Activated CD4-positive, alpha-beta T cell treated with anti-CD3 and anti-CD28 coated beads, Interleukin-10, Interleukin-2, amounts not matched to agents 100 ng/mL and 50 ng/mL, durations not matched to agents 16 hours and 8 hours (primary cell): ENCODE results near the gene IFT52.
A peak's percentile ranks its signal among the peaks of the same experiment; 100 is the strongest.
"Not testable (repeated sequence)": the region's sequence is repeated elsewhere in the genome, so short reads cannot be mapped to it uniquely, and the experiment has no call there.

Experiments used
- DNase-seq: peaks from one replicate; pipeline ENCODE4 v3.0.0-alpha.2; 2020

IFT52 gene

DNA sequence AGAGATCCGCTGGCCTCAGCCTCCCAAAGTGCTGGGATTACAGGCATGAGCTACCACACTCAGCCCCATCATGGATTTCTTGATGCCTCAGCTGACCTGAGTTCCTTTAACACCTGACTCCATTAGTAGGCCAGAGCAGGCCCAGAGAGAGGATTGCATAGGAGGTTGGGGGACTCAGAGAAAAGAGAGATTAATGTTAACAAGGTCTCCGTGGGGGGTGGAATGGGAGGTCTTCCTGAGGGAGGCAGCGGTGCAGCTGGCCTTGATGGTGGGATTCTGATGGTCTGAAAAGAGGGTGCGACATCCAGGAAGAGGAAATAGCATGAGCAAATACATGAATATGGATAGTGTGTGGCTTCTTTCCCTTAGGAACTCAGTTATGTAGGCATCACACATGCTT is 22.0 kb upstream of the IFT52 start:
- DNase-seq, result no peak

DNA sequence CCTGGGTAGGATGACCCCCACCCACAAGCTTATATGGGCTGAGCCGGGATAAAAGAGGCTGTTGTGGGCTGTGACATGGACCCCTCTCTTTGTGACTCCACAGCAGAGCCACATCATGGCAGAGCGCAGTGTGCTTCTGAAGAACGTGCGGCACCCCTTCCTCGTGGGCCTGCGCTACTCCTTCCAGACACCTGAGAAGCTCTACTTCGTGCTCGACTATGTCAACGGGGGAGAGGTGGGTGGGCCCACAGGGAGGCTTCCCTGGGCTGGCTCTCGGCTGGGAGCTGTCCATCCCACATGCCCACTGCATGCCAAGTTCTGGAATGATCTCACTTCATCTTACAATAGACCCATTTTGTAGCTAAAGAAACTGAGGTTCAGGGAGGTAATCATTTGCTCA is 21.5 kb upstream of the IFT52 start:
- no peak for DNase-seq

- DNase-seq, result no peak
These were observed 20.2 kb upstream of the IFT52 start for GRCh38 chr20:43570496-43570895.

- no peak for DNase-seq
These were observed 19.4 kb upstream of the IFT52 start for GRCh38 chr20:43571310-43571709.

DNA sequence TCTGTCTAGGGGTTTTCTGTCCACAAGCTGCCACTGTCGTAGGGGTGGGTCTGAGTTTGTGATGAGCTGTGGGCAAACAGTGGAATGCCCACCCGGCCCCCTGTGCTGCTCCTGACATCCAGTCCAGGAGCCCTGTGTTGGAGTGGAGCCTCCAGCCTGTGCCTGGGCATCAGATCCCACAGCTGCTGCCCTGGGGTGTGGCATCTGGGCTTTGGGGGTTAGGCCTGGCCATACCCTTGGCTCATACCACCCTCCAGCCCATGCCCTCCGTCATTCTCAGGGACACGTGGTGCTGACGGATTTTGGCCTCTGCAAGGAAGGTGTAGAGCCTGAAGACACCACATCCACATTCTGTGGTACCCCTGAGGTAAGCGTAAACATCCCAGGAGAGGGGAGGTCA is 19.0 kb upstream of the IFT52 start:
- DNase-seq, result no peak

DNA sequence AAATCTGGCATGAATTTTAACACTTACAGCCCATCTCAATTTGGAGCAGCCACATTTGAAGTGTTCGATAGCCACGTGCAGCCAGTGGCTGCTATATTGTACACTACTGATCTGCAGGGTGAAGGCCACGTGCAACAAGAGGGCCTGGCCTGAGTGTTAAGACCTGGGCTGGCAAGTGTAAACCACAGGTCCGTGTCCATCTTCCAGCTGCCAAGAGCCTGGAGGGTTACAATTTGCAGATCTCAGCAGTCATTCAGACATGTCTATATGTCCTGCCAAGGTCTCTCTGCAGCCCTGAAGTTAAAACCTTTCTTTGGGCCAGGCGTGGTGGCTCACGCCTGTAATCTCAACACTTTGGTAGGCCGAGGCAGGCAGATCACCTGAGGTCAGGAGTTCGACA is 17.8 kb upstream of the IFT52 start:
- no peak for DNase-seq

- DNase-seq, result no peak
These were observed 14.6 kb upstream of the IFT52 start for GRCh38 chr20:43576108-43576507.

DNA sequence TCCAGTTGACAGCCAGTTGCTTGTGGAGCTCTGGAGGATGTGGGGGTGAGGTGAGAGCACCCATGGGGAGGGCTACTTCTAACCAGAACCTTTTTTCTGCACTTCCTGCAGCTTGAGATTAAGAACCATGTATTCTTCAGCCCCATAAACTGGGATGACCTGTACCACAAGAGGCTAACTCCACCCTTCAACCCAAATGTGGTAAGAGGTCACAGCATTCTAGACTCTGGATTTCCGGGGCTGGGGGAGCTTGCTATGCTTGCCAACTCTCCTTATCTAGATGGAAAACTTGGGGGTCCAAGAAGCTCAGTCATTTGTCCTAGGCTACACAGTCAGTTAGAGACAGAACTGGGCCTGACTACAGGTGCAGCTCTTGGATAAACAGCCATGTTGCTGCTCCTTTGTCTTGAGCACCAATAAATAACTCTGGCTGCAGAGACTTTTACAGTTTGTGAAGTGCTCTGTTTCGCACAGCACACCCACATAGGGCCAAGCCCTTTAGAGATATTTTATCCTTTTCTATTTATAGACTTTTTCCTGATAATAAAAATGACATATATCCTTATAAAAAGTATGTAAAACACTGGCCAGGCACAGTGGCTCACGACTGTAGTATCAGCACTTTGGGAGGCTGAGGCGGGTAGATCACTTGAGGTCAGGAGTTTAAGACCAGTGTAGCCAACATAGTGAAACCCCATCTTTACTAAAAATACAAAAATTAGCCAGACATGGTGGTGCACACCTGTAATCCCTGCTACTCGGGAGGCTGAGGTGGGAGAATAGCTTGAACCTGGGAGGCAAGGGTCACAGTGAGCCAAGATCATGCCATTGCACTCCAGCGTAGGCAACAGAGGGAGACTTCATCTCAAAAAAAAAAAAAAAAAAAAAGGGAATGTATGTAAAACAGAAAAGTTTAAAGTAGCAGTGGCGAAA is 10.6 kb upstream of the IFT52 start:
- no peak for DNase-seq

GRCh38 chr20:43583133-43583864 is 7.4 kb upstream of the IFT52 start:
- DNase-seq, result no peak

- DNase-seq, result no peak
These were observed 6.7 kb upstream of the IFT52 start for GRCh38 chr20:43583982-43584432.

GRCh38 chr20:43584448-43585136 is 6.1 kb upstream of the IFT52 start:
- DNase-seq, result no peak

DNA sequence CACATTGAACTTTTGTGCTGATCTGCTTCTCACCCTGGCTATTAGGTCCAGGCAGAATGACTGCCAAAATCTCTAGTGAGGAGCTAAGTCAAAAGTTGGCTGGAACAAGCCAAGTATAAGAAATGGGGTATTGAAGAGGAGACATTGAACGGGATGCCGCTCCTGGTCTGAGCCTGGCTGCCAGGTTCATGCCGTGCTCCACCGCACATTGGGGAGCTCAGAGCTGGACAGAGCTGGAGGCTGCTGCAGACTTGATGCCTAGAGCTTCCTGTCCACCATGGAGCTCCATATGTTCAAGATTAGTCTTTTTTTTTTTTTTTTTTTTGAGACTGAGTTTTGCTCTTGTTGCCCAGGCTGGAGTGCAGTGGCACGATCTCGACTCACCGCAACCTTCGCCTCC is 4.1 kb upstream of the IFT52 start:
- DNase-seq, result no peak

GRCh38 chr20:43588526-43588925 is 2.2 kb upstream of the IFT52 start:
- DNase-seq, result not testable (repeated sequence)

- DNase-seq, result peak; percentile 3
These were observed 723 bp upstream of the IFT52 start for GRCh38 chr20:43590036-43590391.

DNA sequence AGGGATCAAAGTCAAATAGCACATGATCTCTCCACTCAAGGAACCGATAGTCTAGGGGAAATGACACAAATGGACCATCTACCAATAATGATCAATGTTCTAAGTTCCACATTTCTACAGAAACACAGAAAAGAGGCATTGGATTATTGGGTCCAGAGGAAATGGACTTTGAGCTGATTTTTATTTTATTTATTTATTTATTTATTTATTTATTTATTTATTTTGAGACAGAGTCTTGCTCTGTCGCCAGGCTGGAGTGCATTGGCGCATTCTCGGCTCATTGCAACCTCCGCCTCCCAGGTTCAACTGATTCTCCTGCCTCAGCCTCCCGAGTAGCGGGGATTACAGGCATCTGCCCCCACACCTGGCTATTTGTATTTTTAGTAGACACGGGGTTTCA is 11.2 kb downstream of the IFT52 start:
- DNase-seq, result not testable (repeated sequence)

DNA sequence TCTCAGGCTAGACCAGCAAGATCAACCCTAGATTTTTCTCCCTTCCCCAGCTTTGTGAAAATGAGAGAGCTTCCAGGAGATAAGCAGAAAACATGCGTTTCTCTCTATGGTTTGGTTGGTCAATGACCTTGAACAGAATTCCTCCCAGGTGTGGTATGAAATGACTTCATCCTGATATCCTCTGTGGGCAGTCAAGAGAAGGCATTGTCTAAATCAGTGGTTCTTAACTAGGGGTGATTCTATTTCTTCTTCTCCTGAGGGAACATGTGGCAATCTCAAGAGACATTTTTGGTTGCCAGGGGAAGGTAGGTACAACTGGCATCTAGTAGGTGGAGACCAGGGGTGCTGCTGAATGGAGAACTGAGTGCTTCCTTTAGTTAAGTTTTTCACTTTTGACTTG is 12.4 kb downstream of the IFT52 start:
- DNase-seq, result no peak

GRCh38 chr20:43605715-43606114 is 15.0 kb downstream of the IFT52 start:
- no peak for DNase-seq

GRCh38 chr20:43607278-43607677 is 16.5 kb downstream of the IFT52 start:
- DNase-seq, result not testable (repeated sequence)

DNA sequence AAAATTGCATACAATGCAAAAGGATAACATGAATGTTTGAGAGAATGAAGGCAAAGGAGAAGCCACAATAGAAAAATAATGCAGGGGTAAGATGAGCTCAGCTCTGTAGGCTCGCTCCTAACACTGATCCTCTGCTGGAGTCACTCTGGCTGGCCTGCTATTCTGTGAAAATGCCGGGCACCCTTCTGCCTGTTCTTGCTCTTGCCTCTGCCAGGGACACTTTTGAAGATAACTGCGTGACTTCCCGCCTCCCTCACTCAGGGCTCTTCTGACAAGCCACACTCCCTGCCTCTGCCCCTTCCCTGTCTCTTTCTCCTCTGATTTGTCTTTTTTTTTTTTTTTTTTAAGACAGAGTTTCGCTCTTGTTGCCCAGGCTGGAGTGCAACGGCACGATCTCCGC is 40.9 kb downstream of the IFT52 start:
- DNase-seq, result no peak

DNA sequence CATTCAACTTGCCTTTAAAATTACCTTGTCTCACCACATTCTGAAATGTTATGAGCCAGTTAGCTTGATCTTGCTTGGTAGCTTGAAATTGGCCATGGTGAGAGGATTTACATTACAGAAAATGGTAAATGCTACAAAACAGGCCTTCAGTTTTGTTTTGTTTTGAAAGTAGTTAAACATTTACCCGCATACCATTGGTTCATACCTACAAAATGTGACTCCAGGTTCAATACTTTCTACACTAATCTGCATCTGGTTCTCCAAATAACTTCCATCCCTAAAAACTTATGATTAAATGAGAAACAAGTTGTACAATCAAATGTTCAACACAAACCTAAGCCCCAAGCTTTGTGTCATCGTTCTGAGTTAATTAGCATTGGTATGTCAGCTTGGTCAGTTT is 45.7 kb downstream of the IFT52 start:
- no peak for DNase-seq

GRCh38 chr20:43642548-43642947 is 51.8 kb downstream of the IFT52 start:
- no peak for DNase-seq

- no peak for DNase-seq
These were observed 60.3 kb downstream of the IFT52 start for GRCh38 chr20:43650997-43651525.

GRCh38 chr20:43651650-43652184 is 61.0 kb downstream of the IFT52 start:
- DNase-seq, result not testable (repeated sequence)
